HG03039 (cell line): Measurements from ENCODE around the gene PALD1.
"Not testable (repeated sequence)": the region's sequence is repeated elsewhere in the genome, so short reads cannot be mapped to it uniquely, and the experiment has no call there.

Experiments
- ATAC-seq: cut with Tn5 transposase; IDR thresholded peaks from one replicate; pipeline ENCODE4 v1.9.1; 2021; ENCODE audit warnings: mild to moderate bottlenecking, moderate library complexity; ENCODE audit not compliant: unreplicated experiment

Gene PALD1

GRCh38 chr10:70568781-70569495 lies 90.4 kb downstream of the PALD1 start:
- no peak for ATAC-seq

GRCh38 chr10:70571236-70571635 lies 92.7 kb downstream of the PALD1 start:
- ATAC-seq: no peak

GRCh38 chr10:70571636-70572439 lies 93.3 kb downstream of the PALD1 start:
- no peak for ATAC-seq

- ATAC-seq: no peak
Observed at GRCh38 chr10:70573599-70574506, 95.3 kb downstream of the PALD1 start.

GRCh38 chr10:70575486-70575873 lies 96.9 kb downstream of the PALD1 start:
- no peak for ATAC-seq

GRCh38 chr10:70575874-70576802 lies 97.6 kb downstream of the PALD1 start:
- ATAC-seq: no peak

- ATAC-seq: no peak
Observed at GRCh38 chr10:70576803-70577517, 98.4 kb downstream of the PALD1 start.

GRCh38 chr10:70578371-70578947 lies 99.9 kb downstream of the PALD1 start:
- peak; percentile 65 for ATAC-seq

GRCh38 chr10:70579234-70580002 lies 100.9 kb downstream of the PALD1 start:
- ATAC-seq: no peak

- not testable (repeated sequence) for ATAC-seq
Observed at GRCh38 chr10:70581176-70581575, 102.6 kb downstream of the PALD1 start.

GRCh38 chr10:70582793-70583668 lies 104.5 kb downstream of the PALD1 start:
- no peak for ATAC-seq

- ATAC-seq: no peak
Observed at GRCh38 chr10:70583669-70584037, 105.1 kb downstream of the PALD1 start.

GRCh38 chr10:70584366-70584765 lies 105.8 kb downstream of the PALD1 start:
- ATAC-seq: no peak

GRCh38 chr10:70584909-70585544 lies 106.5 kb downstream of the PALD1 start:
- ATAC-seq: no peak

- no peak for ATAC-seq
Observed at GRCh38 chr10:70585578-70586169, 107.1 kb downstream of the PALD1 start.

GRCh38 chr10:70586348-70586930 lies 107.9 kb downstream of the PALD1 start:
- no peak for ATAC-seq
